Right lobe of liver (tissue), 6 donors: ENCODE data around the gene JAG1. TPM values are rescaled to one million over a fixed set of nuclear protein-coding genes. Genes with fewer than 3 reads are reported as not detected.

Experiments used
- ATAC-seq, 4 donors: fragments of 200-7000 bp; cut with Tn5 transposase; one replicate each; pipeline ENCODE4 v1.9.1; 2020; ENCODE audit warnings: mild to moderate bottlenecking in 4 of 4, moderate library complexity in 4 of 4
- DNase-seq, 3 donors: peaks; one replicate each; pipeline ENCODE4 v3.0.0-alpha.2; 2020
- H3K27ac ChIP-seq, 3 donors: fragments of 200-600 bp; one replicate each; pipeline ENCODE4 v1.8.0; 2022
- H3K27me3 ChIP-seq, 2 donors: fragments of 200-600 bp; one replicate each; pipeline ENCODE4 v1.8.0; 2022
- H3K36me3 ChIP-seq, 4 donors: fragments of 200-600 bp; sonication (generic) in 1 of 4; one replicate each; pipeline versions ENCODE4 v1.5.1 to v1.8.0; 2017 to 2022; ENCODE audit warnings: control low read depth in 1 of 4
- H3K4me1 ChIP-seq, 4 donors: fragments of 200-600 bp; sonication (generic) in 1 of 4; one replicate each; pipeline versions ENCODE4 v1.5.1 to v1.8.0; 2017 to 2022; ENCODE audit warnings: control low read depth in 1 of 4
- H3K4me3 ChIP-seq, 3 donors: fragments of 200-600 bp; one replicate each; pipeline ENCODE4 v1.8.0; 2022
- H3K9me3 ChIP-seq, 4 donors: fragments of 200-600 bp; sonication (generic) in 1 of 4; one replicate each; pipeline versions ENCODE4 v1.5.1 to v1.8.0; 2017 to 2022; ENCODE audit warnings: control low read depth in 1 of 4
- CTCF ChIP-seq, 4 donors: fragments of 200-600 bp in 3 of 4; fragments of 450-650 bp in 1 of 4; IDR thresholded peaks; one replicate each; pipeline versions ENCODE4 v1.5.1 to v1.8.0; 2016 to 2022; ENCODE audit warnings: antibody characterized with exemption in 4 of 4, mild to moderate bottlenecking in 2 of 4
- POLR2A ChIP-seq: fragments of 450-650 bp; IDR thresholded peaks from one replicate; pipeline ENCODE4 v1.6.1; 2017; ENCODE audit warnings: antibody characterized with exemption, mild to moderate bottlenecking
- WGBS: methylation state at CpG from one replicate; pipeline ENCODE4 v1.1.6; 2018; ENCODE audit warnings: low coverage, low lambda C conversion rate; ENCODE audit not compliant: insufficient coverage; ENCODE audit errors: missing lambda C conversion rate; 5-methylcytosine and 5-hydroxymethylcytosine counted together
- intact Hi-C, 2 donors: fragments of 100-400 bp; cut with DNase I; formaldehyde crosslinking; loops; one replicate each; pipeline versions ENCODE4 v1.11.2 to v1.14.1; 2022
- total RNA-seq, 6 experiments: library from RNA; depleted of rRNA in 2 of 6; stranded (reverse); fragments of >200 nt in 2 of 6; fragmentation: NEBNext Ultra II Directional in 3 of 6; extraction: Animal tissue kit (Norgen Biotek cat#: 25700) in 3 of 6; gene quantifications; one replicate each; pipeline versions ENCODE4 v1.1.0 to v1.2.4, GENCODE V29; 2016 to 2023
- donor health status: DM: no; HTN: yes; CAD: no.
- donor health status: DM: no; HTN: no; CAD: no.
- donor health status: DM: no; HTN: no; CAD: no.
- donor health status: DM: no; HTN: yes; CAD: no.
- donor health status: DM: no; HTN: yes; CAD: no.

The JAG1 gene
- total RNA-seq, 6 experiments from 2014 or later, result 3.1 to 8.5 (median 6.7) TPM

- no peak overlapping the region for H3K27ac ChIP-seq
- intact Hi-C loops, result no loop called here
- no peaks in the 10 kb centered on the region for H3K27me3 ChIP-seq
- DNase-seq, result no peak
- H3K4me1 ChIP-seq, result no peaks in the 10 kb centered on the region
- H3K36me3 ChIP-seq, result peaks cover 0 to 10% (median 6%) of the 10 kb centered on the region in 4 donors
- H3K9me3 ChIP-seq, result no peaks in the 10 kb centered on the region
- 55% methylated on average over 7 of the region's 13 CpGs for WGBS
- peak in 1 of 4 donors; percentile 12 for ATAC-seq
- H3K4me3 ChIP-seq, result no peak overlapping the region
- TF ChIP-seq CTCF (IDR thresholded peaks at IDR 0.05), result no peak
- TF ChIP-seq POLR2A, result no peak
These were observed 20.1 kb downstream of the JAG1 start for GRCh38 chr20:10653599-10654249.

DNA sequence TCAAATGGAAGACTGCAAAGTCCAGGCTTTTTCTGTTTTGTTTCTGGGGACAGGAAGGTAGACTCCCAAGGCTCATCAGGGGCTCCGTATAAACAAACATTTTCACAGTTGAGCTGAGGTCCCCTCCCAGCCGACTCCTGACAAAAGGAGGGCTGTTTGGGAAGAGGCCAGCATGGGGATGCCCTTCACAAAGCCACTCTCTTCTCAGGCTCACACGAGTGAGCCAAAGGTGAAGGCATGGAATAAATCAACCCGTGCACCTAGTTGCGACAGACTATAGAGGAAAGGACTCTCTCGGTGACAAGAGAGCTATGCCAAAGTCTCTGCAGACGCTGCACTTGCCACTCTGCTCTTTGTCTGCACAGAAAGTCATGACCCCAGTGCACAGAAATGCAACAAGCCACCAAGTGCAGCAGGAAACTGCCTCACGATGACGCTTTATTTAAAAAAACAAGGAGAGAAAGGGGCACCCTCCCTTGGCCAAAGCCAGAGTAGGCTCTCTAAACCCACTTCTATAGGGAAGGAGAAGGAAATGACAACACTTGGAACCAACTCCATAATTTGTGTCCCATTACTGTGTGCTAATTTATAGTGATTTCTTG, 21.0 kb downstream of the JAG1 start:
- Histone ChIP-seq H3K4me3 (no peak overlapping the region), H3K4me1 (no peaks in the 10 kb centered on the region), H3K27ac (peak overlapping the region in 1 of 3 donors; percentile 16), H3K27me3 (no peaks in the 10 kb centered on the region), H3K9me3 (no peaks in the 10 kb centered on the region), H3K36me3 (peaks cover 0 to 12% (median 11%) of the 10 kb centered on the region in 4 donors)
- 60% methylated on average over 9 of the region's 9 CpGs for WGBS
- no peak for ATAC-seq
- TF ChIP-seq CTCF (IDR thresholded peaks at IDR 0.05) (no peak), POLR2A (no peak)
- DNase-seq, result no peak
- intact Hi-C loops, result no loop called here

GRCh38 chr20:10652185-10652584, 21.6 kb downstream of the JAG1 start:
- intact Hi-C loops, result no loop called here
- H3K4me1 ChIP-seq, result no peaks in the 10 kb centered on the region
- no peak for TF ChIP-seq CTCF (IDR thresholded peaks at IDR 0.05)
- no peak for TF ChIP-seq POLR2A
- 90% methylated on average over 7 of the region's 9 CpGs for WGBS
- H3K36me3 ChIP-seq, result peaks cover 0 to 15% (median 13%) of the 10 kb centered on the region in 4 donors
- no peak for ATAC-seq
- peak overlapping the region in 1 of 3 donors; percentile 16 for H3K27ac ChIP-seq
- no peaks in the 10 kb centered on the region for H3K9me3 ChIP-seq
- no peaks in the 10 kb centered on the region for H3K27me3 ChIP-seq
- no peak overlapping the region for H3K4me3 ChIP-seq
- DNase-seq, result no peak

- intact Hi-C loops, result no loop called here
- Histone ChIP-seq H3K9me3 (no peaks in the 10 kb centered on the region), H3K4me1 (no peaks in the 10 kb centered on the region), H3K4me3 (no peak overlapping the region), H3K36me3 (peaks cover 0 to 19% (median 15%) of the 10 kb centered on the region in 4 donors), H3K27ac (no peak overlapping the region), H3K27me3 (no peaks in the 10 kb centered on the region)
- DNase-seq (no peak), ATAC-seq (peak in 1 of 4 donors; percentile 32)
- 55% methylated on average over 11 of the region's 15 CpGs for WGBS
- TF ChIP-seq CTCF (IDR thresholded peaks at IDR 0.05), result no peak
- no peak for TF ChIP-seq POLR2A
These were observed 22.4 kb downstream of the JAG1 start for GRCh38 chr20:10651227-10651990.
